HL-60/S4 (cell line): ENCODE data around the gene HOXB1.
"Not testable (repeated sequence)": the region's sequence is repeated elsewhere in the genome, so short reads cannot be mapped to it uniquely, and the experiment has no call there.

Experiments used
- in situ Hi-C: fragments of 300-500 bp; cut with MboI; formaldehyde crosslinking; loops from 2 replicates; pipeline ENCODE4 v1.14.3; 2022; ENCODE audit warnings: low sequenced_read_pairs

The HOXB1 gene

GRCh38 chr17:48523010-48523409 lies 7.8 kb downstream of the HOXB1 start:
- in situ Hi-C loops, result no loop called here

GRCh38 chr17:48522031-48522653 lies 8.7 kb downstream of the HOXB1 start:
- in situ Hi-C loops, result no loop called here

- in situ Hi-C loops, result no loop called here
Observed at GRCh38 chr17:48520631-48521079, 10.2 kb downstream of the HOXB1 start.

GRCh38 chr17:48519427-48519826 lies 11.4 kb downstream of the HOXB1 start:
- in situ Hi-C loops, result no loop called here

GRCh38 chr17:48517478-48517877 lies 13.3 kb downstream of the HOXB1 start:
- in situ Hi-C loops, result no loop called here

- in situ Hi-C loops, result no loop called here
Observed at GRCh38 chr17:48515925-48516900, 14.6 kb downstream of the HOXB1 start.

GRCh38 chr17:48514477-48514876 lies 16.3 kb downstream of the HOXB1 start:
- in situ Hi-C loops, result no loop called here

- in situ Hi-C loops, result no loop called here
Observed at GRCh38 chr17:48513666-48514455, 16.9 kb downstream of the HOXB1 start.

GRCh38 chr17:48513097-48513496 lies 17.7 kb downstream of the HOXB1 start:
- in situ Hi-C loops, result no loop called here

GRCh38 chr17:48510761-48511604 lies 19.8 kb downstream of the HOXB1 start:
- in situ Hi-C loops, result no loop called here

- in situ Hi-C loops, result no loop called here
Observed at GRCh38 chr17:48510381-48510760, 20.4 kb downstream of the HOXB1 start.

- in situ Hi-C loops, result not testable (repeated sequence)
Observed at GRCh38 chr17:48509708-48510107, 21.1 kb downstream of the HOXB1 start.

GRCh38 chr17:48506246-48506645 lies 24.6 kb downstream of the HOXB1 start:
- in situ Hi-C loops, result no loop called here

- in situ Hi-C loops, result no loop called here
Observed at GRCh38 chr17:48505788-48506187, 25.0 kb downstream of the HOXB1 start.

- in situ Hi-C loops, result no loop called here
Observed at GRCh38 chr17:48504953-48505352, 25.9 kb downstream of the HOXB1 start.

GRCh38 chr17:48503747-48504146 lies 27.1 kb downstream of the HOXB1 start:
- in situ Hi-C loops, result no loop called here

GRCh38 chr17:48502901-48503300 lies 27.9 kb downstream of the HOXB1 start:
- in situ Hi-C loops, result no loop called here

GRCh38 chr17:48502312-48502711 lies 28.5 kb downstream of the HOXB1 start:
- in situ Hi-C loops, result no loop called here

- in situ Hi-C loops, result no loop called here
Observed at GRCh38 chr17:48500435-48501426, 30.1 kb downstream of the HOXB1 start.
